Motor neuron (in vitro differentiated cells): ENCODE results near the gene ACSL1. TPM values are rescaled to one million over a fixed set of nuclear protein-coding genes. Genes with fewer than 3 reads are reported as not detected.

Experiments
- total RNA-seq, 8 experiments: library from RNA; unstranded; fragments of 300-600 nt; gene quantifications; 2 replicates each; pipeline versions ENCODE4 v1.2.3 to v1.2.4, GENCODE V29; 2022

The ACSL1 gene
- total RNA-seq, 8 experiments from 2014 or later: 8.9 to 162 (median 20.6) TPM

Other genes with a start within 250 kb of the ACSL1 start
- gene CASP3, start 176.5 kb downstream of the ACSL1 start, total RNA-seq: 10 to 100 TPM; 20.6 to 55.3 (median 37.6) TPM
- gene PRIMPOL, start 176.2 kb downstream of the ACSL1 start, total RNA-seq: 10 to 100 TPM in 6 of 8 experiments, 1 to 10 TPM in 2; 9.0 to 24.8 (median 13.8) TPM
- 10 to 100 TPM in 3 of 8 experiments, 1 to 10 TPM in 4, under 1 TPM in 1; 0.61 to 59.7 (median 3.4) TPM for gene CENPU, start 91.9 kb downstream of the ACSL1 start, total RNA-seq
- not detected for gene HELT, start 192.5 kb upstream of the ACSL1 start, total RNA-seq